Endodermal cell (in vitro differentiated cells): Measurements from ENCODE around the gene IRF7. TPM values are rescaled to one million over a fixed set of nuclear protein-coding genes. Genes with fewer than 3 reads are reported as not detected.

Experiments
- DNase-seq: peaks from one replicate; pipeline ENCODE4 v3.0.0-alpha.2; 2017
- H3K27ac ChIP-seq: 2 replicates; pipeline ENCODE4 v1.5.1; 2013; ENCODE audit warnings: mild to moderate bottlenecking, low read depth, low read length, moderate library complexity
- H3K27me3 ChIP-seq: 2 replicates; pipeline ENCODE4 v1.6.1; 2013; ENCODE audit warnings: mild to moderate bottlenecking, low read length, moderate library complexity; ENCODE audit not compliant: insufficient read depth, control insufficient read depth, poor library complexity, severe bottlenecking
- H3K36me3 ChIP-seq: 2 replicates; pipeline ENCODE4 v1.7.0; 2013; ENCODE audit warnings: mild to moderate bottlenecking, low read length, moderate library complexity; ENCODE audit not compliant: control insufficient read depth, insufficient read depth
- H3K4me1 ChIP-seq: one replicate; pipeline ENCODE4 v1.7.0; 2013; ENCODE audit warnings: low read length; ENCODE audit not compliant: control insufficient read depth, insufficient read depth
- H3K4me3 ChIP-seq: 2 replicates; pipeline ENCODE4 v1.5.1; 2013; ENCODE audit warnings: mild to moderate bottlenecking, low read length, moderate library complexity
- H3K9ac ChIP-seq: 2 replicates; pipeline ENCODE4 v1.6.1; 2013; ENCODE audit warnings: mild to moderate bottlenecking, low read length, moderate library complexity; ENCODE audit not compliant: poor library complexity, severe bottlenecking; ENCODE audit errors: extremely low read depth
- H3K9me3 ChIP-seq: 2 replicates; pipeline ENCODE4 v1.6.1; 2013; ENCODE audit warnings: mild to moderate bottlenecking, low read length, moderate library complexity; ENCODE audit not compliant: control insufficient read depth
- H3K27ac Mint-ChIP-seq: 2 replicates; pipeline ENCODE4 v1.8.0; 2020; ENCODE audit warnings: mixed read lengths
- H3K27me3 Mint-ChIP-seq: 2 replicates; pipeline ENCODE4 v1.8.0; 2021; ENCODE audit warnings: mild to moderate bottlenecking, mixed read lengths; ENCODE audit not compliant: insufficient read depth
- H3K36me3 Mint-ChIP-seq: 2 replicates; pipeline ENCODE4 v1.8.0; 2020; ENCODE audit warnings: low read depth, mixed read lengths
- H3K4me1 Mint-ChIP-seq: 2 replicates; pipeline ENCODE4 v1.8.0; 2020; ENCODE audit warnings: mixed read lengths
- H3K4me3 Mint-ChIP-seq: 2 replicates; pipeline ENCODE4 v1.8.0; 2020; ENCODE audit warnings: mild to moderate bottlenecking, moderate library complexity, mixed read lengths
- H3K9me3 Mint-ChIP-seq: 2 replicates; pipeline ENCODE4 v1.8.0; 2020; ENCODE audit warnings: mild to moderate bottlenecking, mixed read lengths
- CTCF ChIP-seq: fragments of 200-600 bp; sonication (generic); conservative IDR thresholded peaks from 2 replicates; pipeline ENCODE4 v1.5.0; 2021; ENCODE audit warnings: antibody characterized with exemption, mild to moderate bottlenecking
- WGBS, 2 experiments: methylation state at CpG; one replicate each; pipeline versions ENCODE4 v1.1.5 to v1.1.7; 2013; ENCODE audit warnings: missing lambda C conversion rate in 2 of 2, mixed read lengths in 1 of 2; ENCODE audit not compliant: insufficient coverage in 1 of 2, insufficient read length in 1 of 2; 5-methylcytosine and 5-hydroxymethylcytosine counted together
- total RNA-seq, 2 donors: library from RNA; stranded (reverse); fragmentation: NEBNext Ultra II Directional in 1 of 2; extraction: Animal tissue kit (Norgen Biotek cat#: 25700) in 1 of 2; gene quantifications; 2 replicates in 1 of 2; 3 replicates in 1 of 2; pipeline ENCODE4 v1.2.1, GENCODE V29; 2021

IRF7 gene
- total RNA-seq, 2 donors from 2014 or later = 9.3 to 16.8 TPM

- H3K36me3 Mint-ChIP-seq = peaks cover 9% of the 10 kb centered on the region
- Histone ChIP-seq H3K4me3 (no peak overlapping the region), H3K27ac (no peak overlapping the region), H3K4me1 (peaks cover 3% of the 10 kb centered on the region), H3K36me3 (no peaks in the 10 kb centered on the region), H3K9ac (no peak overlapping the region), H3K27me3 (peaks cover 53% of the 10 kb centered on the region), H3K9me3 (no peaks in the 10 kb centered on the region)
- peaks cover 52% of the 10 kb centered on the region for H3K27me3 Mint-ChIP-seq
- H3K4me1 Mint-ChIP-seq = peaks cover 9% of the 10 kb centered on the region
- DNase-seq = peak; percentile 74
- no peaks in the 10 kb centered on the region for H3K9me3 Mint-ChIP-seq
- 48 to 80% methylated on average over 24 to 54 of the region's 69 CpGs for WGBS, 2 experiments
- no peak for TF ChIP-seq CTCF
- H3K4me3 Mint-ChIP-seq = peak overlapping the region; percentile 45
- peak overlapping the region; percentile 39 for H3K27ac Mint-ChIP-seq
Observed at GRCh38 chr11:640021-640706, 24.4 kb upstream of the IRF7 start.

- no peak for TF ChIP-seq CTCF
- Mint-ChIP-seq H3K36me3 (peaks cover 8% of the 10 kb centered on the region), H3K27ac (peak overlapping the region; percentile 85), H3K4me3 (peak overlapping the region; percentile 45), H3K4me1 (peaks cover 9% of the 10 kb centered on the region), H3K27me3 (peaks cover 59% of the 10 kb centered on the region), H3K9me3 (no peaks in the 10 kb centered on the region)
- Histone ChIP-seq H3K27ac (peak overlapping the region; percentile 68), H3K9ac (peak overlapping the region; percentile 39), H3K27me3 (peaks cover 57% of the 10 kb centered on the region), H3K4me1 (peaks cover 3% of the 10 kb centered on the region), H3K9me3 (no peaks in the 10 kb centered on the region), H3K4me3 (no peak overlapping the region), H3K36me3 (no peaks in the 10 kb centered on the region)
- 13 to 17% methylated on average over 12 to 80 of the region's 80 CpGs for WGBS, 2 experiments
- DNase-seq = peak; percentile 54
Observed at GRCh38 chr11:639332-639955, 23.7 kb upstream of the IRF7 start.

GRCh38 chr11:638631-639331, 23.0 kb upstream of the IRF7 start:
- peak overlapping the region; percentile 45 for H3K4me3 Mint-ChIP-seq
- H3K4me1 Mint-ChIP-seq = peaks cover 9% of the 10 kb centered on the region
- no peaks in the 10 kb centered on the region for H3K9me3 Mint-ChIP-seq
- Histone ChIP-seq H3K9ac (peak overlapping the region; percentile 39), H3K9me3 (no peaks in the 10 kb centered on the region), H3K36me3 (no peaks in the 10 kb centered on the region), H3K27ac (peak overlapping the region; percentile 68), H3K27me3 (peaks cover 57% of the 10 kb centered on the region), H3K4me1 (peaks cover 3% of the 10 kb centered on the region), H3K4me3 (no peak overlapping the region)
- WGBS, 2 experiments = 8 to 11% methylated on average over 13 to 27 of the region's 28 CpGs
- TF ChIP-seq CTCF = no peak
- H3K27ac Mint-ChIP-seq = peak overlapping the region; percentile 85
- H3K27me3 Mint-ChIP-seq = peaks cover 63% of the 10 kb centered on the region
- peaks cover 4% of the 10 kb centered on the region for H3K36me3 Mint-ChIP-seq
- peak; percentile 87 for DNase-seq
